Jurkat, Clone E6-1 (cell line): ENCODE measurements around the gene CAGE1.
"Not testable (repeated sequence)": the region's sequence is repeated elsewhere in the genome, so short reads cannot be mapped to it uniquely, and the experiment has no call there.

Source experiments
- DNase-seq: peaks from one replicate; pipeline ENCODE4 v3.0.0-alpha.2; 2011; ENCODE audit warnings: low read depth, low spot score
- H3K4me3 ChIP-seq: 2 replicates; pipeline ENCODE4 v1.5.1; 2011; ENCODE audit warnings: mild to moderate bottlenecking, low read length, control low read depth, moderate library complexity

CAGE1 gene

DNA sequence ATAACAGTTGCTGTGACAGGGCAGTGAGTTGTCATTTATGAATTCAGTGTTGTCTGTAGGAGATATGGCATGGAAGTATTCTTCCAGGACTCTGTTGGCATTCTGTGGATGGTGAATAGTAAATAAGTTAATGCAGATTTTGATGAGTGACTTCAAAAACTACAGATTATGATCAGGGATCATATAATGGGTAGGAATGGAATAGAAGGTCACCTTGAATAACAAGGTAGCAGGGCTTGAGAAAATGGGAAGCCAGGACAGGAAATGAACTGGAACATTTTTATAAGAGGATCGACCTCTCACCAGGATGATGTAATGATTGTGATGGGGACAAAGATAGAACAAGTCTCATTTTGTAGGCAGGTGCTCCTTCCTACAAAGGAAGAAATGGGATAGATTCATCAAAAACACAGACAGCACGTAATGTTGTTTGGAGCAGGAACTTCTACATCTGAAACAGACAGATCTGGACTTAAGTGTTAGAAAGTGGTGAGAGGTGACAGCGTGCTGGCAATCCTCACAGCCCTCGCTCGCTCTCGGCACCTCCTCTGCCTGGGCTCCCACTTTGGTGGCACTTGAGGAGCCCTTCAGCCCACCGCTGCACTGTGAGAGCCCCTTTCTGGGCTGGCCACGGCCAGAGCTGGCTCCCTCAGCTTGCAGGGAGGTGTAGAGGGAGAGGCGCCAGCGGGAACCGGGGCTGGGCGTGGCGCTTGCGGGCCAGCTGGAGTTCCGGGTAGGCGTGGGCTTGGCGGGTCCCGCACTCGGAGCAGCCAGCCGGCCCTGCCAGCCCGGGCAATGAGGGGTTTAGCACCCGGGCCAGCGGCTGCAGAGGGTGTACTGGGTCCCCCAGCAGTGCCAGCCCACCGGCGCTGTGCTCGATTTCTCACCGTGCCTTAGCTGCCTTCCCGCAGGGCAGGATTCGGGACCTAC is 45.7 kb downstream of the CAGE1 start:
- no peak for DNase-seq
- no peak overlapping the region for H3K4me3 ChIP-seq

DNA sequence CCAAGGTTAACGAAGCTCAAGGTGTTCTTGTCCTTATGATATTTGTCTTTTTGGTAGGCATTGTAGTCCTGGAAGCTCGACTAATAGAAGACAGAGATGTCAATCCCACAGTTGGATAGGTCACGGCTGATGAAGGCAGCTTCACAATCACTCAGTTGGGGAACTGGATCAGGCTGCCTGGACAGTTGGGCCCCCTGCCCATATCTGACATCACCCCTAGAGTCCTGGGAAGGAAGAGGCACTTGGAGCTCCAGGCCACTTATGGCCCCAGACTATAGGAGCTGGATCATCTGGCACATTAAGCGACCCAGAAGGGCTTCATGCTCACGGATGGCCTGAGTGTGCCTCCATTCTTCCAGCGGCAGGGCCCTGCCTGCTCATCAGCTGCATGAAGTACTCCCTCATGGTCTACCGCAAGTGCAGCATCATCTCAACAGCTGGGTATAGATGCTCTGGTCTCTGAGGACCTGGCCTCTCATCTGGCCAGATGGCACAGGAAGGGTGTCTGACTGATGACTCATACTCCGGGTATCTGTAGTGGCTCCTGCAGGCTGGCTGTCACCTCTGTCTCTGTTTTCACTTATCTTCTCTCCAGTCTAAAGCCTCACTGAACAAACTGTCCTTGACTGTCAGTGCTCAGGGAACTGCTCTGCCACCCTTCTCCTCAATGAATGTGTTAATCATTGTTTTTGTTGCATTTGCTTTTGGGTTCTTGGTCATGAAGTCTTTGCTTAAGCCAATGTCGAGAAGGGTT is 47.4 kb downstream of the CAGE1 start:
- DNase-seq: peak; percentile 21
- H3K4me3 ChIP-seq: no peak overlapping the region

GRCh38 chr6:7341271-7341670 is 48.3 kb downstream of the CAGE1 start:
- H3K4me3 ChIP-seq: no peak overlapping the region
- no peak for DNase-seq

DNA sequence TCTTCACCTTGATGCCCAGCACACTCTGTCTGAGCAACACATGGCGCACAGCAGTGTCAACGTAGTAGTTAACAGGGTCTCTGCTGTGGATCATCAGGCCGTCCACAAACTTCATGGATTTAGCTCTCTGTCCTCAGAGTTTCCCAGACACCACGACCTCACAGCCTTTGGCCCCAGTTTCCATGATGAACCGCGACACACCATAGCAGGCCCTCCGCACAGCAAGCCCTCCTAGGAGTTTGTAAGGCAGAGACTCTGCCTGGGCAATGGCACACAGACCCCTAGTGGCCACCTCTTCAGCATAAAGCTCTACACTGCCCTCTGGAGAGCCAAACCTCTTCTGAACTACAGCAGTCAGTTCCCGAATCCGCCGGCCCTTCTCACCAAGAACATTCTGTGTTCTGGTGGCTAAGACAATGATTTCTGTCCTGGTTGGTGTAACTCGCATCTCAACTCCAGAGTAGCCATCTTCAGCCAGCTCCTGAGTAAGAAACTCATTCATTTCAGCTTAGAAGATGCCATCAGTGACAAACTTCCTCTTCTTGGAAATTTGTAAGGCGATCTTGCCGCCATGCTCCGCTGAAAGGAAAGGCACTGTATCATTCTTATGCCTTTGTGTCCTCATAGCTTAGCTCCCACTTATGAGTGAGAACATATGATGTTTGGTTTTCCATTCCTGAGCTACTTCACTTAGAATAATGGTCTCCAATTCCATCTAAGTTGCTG is 50.4 kb downstream of the CAGE1 start:
- peak; percentile 37 for DNase-seq
- H3K4me3 ChIP-seq: not testable (repeated sequence)

DNA sequence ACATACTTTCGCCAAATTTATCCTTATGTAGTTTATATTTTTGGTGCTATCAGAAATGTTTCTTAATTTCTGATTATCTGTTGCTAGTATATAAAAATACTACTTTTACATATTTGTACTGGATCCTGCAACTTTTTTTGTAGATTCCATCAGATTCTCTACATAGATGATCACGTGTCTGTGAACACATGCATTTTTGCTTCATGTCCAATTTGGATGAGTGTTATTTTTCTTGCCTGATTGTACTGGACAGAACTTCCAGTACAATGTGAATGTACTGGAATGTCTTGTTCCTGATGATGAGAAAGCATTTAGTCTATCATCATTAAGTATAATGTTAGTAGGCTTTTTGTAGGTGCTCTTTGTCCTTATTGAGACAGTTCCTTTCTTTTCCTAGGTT is 51.5 kb downstream of the CAGE1 start:
- H3K4me3 ChIP-seq: no peak overlapping the region
- DNase-seq: no peak

DNA sequence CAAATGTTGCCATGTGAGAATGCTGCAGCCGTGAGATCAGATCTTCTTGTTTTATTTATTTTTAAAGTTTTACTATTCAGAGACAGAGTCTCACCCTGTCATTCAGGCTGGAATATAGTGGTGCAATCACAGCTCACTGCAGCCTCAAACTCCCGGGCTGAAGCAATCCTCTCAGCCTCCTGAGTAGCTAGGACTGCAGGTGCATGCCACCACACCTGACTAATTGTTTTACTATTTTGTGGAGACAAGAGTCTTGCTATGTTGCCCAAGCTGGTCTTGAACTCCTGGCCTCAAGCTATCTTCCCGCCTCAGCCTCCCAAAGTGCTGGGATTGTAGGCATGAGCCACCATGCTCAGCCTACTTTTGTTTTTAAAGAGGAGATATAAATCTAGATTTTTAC is 54.0 kb downstream of the CAGE1 start:
- no peak for DNase-seq
- H3K4me3 ChIP-seq: no peak overlapping the region

DNA sequence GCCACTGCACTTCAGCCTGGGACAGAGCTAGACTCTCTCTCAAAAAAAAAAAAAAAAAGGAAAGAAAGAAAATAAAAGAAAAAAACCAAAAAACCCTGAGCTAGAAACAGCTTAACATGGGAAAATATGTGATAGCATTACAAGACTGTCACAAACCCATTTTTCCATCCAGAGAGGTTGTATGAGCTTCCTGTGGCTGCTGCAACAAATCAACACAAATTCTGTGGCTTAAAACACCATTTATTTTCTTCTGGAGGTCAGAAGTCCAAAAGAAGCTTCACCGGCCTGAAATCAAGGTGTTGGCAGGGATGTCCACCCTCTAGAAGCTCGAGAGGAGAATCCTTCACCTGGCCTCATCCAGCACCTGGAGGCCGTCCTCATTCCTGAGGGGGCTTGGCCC is 54.9 kb downstream of the CAGE1 start:
- no peak for DNase-seq
- no peak overlapping the region for H3K4me3 ChIP-seq

DNA sequence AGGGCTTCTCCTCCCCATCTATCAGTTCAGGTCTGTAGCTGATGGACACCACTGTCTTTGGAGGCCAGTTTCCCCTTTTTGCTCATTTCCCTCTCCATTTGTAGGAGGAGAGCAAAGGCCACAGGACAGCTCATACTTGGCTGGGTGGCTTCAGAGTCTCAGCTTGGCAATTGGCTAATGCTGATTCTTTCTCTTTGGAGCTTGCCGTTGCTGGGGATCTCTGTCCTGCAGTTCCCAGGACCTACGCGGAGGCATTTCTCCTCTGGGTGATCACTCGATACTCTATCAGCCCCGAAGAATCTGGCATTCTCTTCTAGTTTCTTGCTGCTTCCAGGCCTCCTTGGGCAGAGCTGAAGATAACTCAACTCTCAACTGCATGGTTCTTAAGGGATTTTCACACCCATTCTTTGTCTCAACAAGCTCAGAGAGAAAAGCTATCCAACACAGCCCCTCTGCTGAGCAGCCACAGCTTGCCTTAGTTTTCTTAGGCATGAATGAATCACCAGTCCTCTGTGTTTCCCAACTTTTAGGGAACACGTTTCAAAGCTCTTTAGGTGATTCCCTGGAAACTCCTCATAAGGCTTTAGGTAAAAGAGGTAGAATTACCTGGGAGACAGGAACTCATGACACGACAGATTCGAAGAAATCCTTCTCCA is 57.3 kb downstream of the CAGE1 start:
- DNase-seq: no peak
- H3K4me3 ChIP-seq: no peak overlapping the region

DNA sequence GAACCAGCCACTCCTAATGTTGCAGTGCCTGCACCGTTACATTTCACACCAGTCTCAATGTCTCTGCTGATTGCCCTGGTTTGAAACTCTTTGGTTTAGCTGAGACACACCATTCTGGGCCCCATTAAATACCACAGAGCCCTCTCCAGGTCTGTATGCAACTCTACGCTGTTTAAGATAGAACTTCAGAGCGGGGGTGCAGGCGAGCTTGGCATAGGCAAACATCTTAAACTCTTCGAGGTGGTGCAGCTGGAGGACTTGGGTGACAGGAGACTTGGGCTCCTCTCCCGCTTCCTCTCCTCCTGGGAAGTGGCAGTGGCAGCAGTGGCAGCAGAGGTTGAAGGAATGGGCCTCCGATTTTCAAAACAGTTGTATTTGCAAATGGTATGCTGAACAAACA is 58.1 kb downstream of the CAGE1 start:
- no peak for DNase-seq
- H3K4me3 ChIP-seq: no peak overlapping the region

DNA sequence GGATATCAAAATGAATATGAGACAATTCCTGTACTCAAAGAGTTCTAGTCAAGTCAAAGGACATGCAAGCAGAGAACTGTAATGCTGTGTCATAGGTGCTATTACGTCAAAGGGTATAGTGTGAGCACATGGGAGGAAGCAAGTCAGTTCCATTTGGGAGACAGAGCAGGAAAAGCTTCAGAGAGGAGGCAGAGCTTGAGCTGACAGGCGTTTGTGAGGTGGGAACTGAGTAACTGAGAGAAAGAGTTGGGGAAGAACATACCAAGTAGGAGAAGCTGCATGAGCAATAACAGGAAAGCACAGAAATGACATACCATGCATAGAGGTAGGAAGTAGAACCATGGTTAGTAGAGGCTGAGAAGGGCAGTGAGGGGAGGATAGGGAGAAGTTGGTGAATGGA is 61.3 kb downstream of the CAGE1 start:
- DNase-seq: no peak
- H3K4me3 ChIP-seq: no peak overlapping the region

DNA sequence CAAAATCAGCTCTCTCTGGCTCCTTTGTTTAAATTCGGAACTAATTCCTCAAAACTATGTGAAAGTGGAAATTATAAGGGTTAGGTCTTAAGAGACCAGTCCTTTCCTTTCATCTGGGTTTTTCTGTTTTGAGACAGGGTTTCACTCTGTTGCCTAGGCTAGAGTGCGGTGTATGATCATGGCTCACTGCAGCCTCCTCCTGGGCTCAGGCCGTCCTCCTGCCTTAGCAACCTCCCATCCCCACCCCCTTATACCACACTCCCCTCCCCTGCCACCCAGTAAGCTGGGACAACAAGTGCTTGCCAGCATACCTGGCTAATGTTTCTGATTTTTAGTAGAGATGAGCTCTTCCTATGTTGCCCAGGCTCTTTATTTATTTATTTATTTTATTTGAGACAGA is 63.8 kb downstream of the CAGE1 start:
- no peak overlapping the region for H3K4me3 ChIP-seq
- DNase-seq: no peak

DNA sequence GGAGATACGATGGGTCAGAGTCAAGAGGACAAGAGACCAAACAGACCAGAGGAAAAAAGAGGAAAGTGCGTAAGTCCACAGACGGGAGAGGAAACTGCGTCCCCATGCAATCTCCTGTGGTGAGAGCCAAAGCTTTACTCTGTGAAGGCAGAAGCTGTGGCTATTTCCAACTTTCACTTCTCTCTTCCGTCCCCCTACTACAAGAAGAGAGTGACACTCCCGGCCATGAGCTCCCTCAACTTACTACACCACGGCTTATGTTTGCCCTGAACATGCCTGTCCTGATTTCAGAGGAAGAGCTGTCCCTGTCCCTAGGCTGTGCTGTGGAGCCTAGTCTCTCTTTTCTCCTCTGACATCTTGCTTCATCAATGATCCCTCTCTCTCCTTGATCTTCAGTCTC is 65.0 kb downstream of the CAGE1 start:
- no peak for DNase-seq
- H3K4me3 ChIP-seq: no peak overlapping the region

DNA sequence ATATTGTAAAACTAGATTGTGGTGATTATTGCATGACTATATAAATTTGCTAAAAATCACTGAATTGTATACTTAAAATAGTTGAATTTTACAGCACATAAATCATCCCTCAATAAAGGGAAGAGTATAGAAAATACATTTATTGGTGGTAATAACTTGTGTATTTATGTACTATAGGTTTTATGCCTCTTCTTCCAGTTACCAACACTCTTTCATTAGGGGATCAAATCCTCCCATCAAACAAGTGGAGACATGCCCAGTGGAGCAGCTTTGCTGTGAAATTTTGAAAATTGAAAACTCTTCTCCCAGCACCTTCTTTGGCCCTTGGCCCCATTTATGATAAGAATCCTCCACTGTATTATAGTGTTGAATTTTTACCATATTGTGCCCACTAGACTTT is 66.5 kb downstream of the CAGE1 start:
- no peak for DNase-seq
- H3K4me3 ChIP-seq: no peak overlapping the region

DNA sequence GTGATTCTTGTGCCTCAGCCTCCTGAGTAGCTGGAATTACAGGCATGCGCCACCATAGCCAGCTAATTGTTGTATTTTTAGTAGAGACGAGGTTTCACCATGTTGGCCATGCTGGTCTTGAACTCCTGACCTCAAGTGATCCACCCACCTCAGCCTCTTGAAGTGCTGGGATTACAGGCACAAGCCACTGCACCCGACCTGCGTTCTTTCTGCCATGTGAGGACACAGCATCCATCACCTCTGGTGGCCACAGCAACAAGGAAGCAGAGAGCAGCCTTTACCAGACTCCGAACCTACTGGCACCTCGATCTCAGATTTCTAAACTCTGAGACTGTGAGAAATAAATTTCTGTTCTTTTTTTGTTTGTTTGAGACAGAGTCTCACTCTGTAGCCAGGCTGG is 67.7 kb downstream of the CAGE1 start:
- not testable (repeated sequence) for H3K4me3 ChIP-seq, DNase-seq

GRCh38 chr6:7319406-7319805 is 70.1 kb downstream of the CAGE1 start:
- not testable (repeated sequence) for H3K4me3 ChIP-seq, DNase-seq

DNA sequence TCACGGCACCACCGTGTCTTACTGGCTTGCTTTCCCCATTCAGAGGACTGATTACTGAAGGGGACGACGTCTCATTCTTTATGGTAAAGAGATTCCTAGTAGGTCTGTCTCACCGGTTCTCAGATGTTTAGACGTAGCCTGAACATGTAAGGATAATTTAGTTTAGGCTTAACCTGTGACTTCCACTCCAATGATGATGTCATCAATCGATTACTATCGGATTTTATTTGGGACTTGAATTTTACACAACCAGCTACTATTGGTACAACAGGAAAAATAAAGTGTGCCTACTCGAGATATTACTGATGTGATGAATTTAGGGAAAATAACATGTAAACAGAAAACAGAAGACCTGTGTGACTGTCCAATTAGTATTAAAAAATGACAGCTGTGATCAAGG is 72.0 kb downstream of the CAGE1 start:
- no peak overlapping the region for H3K4me3 ChIP-seq
- DNase-seq: no peak

GRCh38 chr6:7316658-7317533 is 72.6 kb downstream of the CAGE1 start:
- H3K4me3 ChIP-seq: no peak overlapping the region
- no peak for DNase-seq

GRCh38 chr6:7315948-7316365 is 73.6 kb downstream of the CAGE1 start:
- no peak overlapping the region for H3K4me3 ChIP-seq
- no peak for DNase-seq
